PFSK-1 (cell line): ENCODE measurements around the gene SHANK2.

Experiments used
- FOXP2 ChIP-seq: optimal IDR thresholded peaks from 2 replicates; pipeline ENCODE3; 2011; ENCODE audit warnings: borderline replicate concordance, control low read depth, inconsistent platforms; ENCODE audit not compliant: insufficient read depth; ENCODE audit errors: extremely low read length, extremely low read depth
- POLR2AphosphoS5 ChIP-seq: IDR thresholded peaks from 2 replicates; pipeline ENCODE4 v1.6.1; 2012; ENCODE audit warnings: low read depth, mild to moderate bottlenecking, control low read depth, low read length, moderate library complexity
- SIN3A ChIP-seq: IDR thresholded peaks from 2 replicates; pipeline ENCODE4 v1.6.1; 2012; ENCODE audit warnings: mild to moderate bottlenecking, low read length, moderate library complexity, borderline replicate concordance; ENCODE audit not compliant: insufficient read depth
- TAF1 ChIP-seq: IDR thresholded peaks from 2 replicates; pipeline ENCODE4 v1.6.1; 2012; ENCODE audit warnings: low read length, control low read depth, borderline replicate concordance; ENCODE audit not compliant: insufficient read depth
- TF ChIP-seq, protein P1 (sequence below), 2 experiments: IDR thresholded peaks; 2 replicates each; pipeline versions ENCODE4 v1.6.1 to v1.8.0; 2011 to 2012; ENCODE audit warnings: low read depth in 2 of 2, low read length in 2 of 2, control low read depth in 1 of 2, inconsistent platforms in 1 of 2, mild to moderate bottlenecking in 1 of 2, moderate library complexity in 1 of 2; ENCODE audit not compliant: insufficient read depth in 1 of 2

SHANK2 gene

DNA sequence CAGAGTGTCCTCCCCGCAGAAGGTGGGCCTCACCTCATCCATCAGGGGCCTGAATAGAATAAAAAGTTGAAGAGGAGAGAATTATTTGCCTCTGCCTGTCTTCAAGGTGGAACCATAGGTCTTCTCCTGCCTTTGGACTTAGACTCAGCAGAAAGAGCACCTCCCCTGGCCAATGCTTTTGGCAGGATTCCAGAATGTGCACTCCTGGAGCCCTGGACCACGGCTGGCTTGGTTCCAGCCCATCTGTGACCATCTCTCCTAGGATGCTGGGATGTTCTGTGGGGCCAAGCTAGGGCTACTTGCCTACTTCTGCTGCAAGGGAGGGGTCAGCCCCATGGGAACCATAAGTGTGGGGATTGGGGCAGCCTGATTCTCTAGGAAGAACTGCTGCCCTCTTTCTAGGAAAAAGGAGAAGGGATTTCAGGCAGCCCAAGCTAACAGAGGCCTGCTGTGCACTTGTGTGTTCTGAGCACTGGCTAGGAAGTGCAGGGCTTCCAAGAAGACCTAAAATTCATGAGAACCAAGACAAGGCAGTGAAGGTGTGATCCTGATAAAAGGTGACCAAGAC is 32.2 kb upstream of the SHANK2 start:
- TF ChIP-seq TAF1 = no peak
- TF ChIP-seq, protein P1, sequence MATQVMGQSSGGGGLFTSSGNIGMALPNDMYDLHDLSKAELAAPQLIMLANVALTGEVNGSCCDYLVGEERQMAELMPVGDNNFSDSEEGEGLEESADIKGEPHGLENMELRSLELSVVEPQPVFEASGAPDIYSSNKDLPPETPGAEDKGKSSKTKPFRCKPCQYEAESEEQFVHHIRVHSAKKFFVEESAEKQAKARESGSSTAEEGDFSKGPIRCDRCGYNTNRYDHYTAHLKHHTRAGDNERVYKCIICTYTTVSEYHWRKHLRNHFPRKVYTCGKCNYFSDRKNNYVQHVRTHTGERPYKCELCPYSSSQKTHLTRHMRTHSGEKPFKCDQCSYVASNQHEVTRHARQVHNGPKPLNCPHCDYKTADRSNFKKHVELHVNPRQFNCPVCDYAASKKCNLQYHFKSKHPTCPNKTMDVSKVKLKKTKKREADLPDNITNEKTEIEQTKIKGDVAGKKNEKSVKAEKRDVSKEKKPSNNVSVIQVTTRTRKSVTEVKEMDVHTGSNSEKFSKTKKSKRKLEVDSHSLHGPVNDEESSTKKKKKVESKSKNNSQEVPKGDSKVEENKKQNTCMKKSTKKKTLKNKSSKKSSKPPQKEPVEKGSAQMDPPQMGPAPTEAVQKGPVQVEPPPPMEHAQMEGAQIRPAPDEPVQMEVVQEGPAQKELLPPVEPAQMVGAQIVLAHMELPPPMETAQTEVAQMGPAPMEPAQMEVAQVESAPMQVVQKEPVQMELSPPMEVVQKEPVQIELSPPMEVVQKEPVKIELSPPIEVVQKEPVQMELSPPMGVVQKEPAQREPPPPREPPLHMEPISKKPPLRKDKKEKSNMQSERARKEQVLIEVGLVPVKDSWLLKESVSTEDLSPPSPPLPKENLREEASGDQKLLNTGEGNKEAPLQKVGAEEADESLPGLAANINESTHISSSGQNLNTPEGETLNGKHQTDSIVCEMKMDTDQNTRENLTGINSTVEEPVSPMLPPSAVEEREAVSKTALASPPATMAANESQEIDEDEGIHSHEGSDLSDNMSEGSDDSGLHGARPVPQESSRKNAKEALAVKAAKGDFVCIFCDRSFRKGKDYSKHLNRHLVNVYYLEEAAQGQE (IDR thresholded peaks at IDR 0.05; ENCODE audit: insufficient read depth in 1 of 2, low read depth in 2 of 2, low read length in 2 of 2) = no peak
- TF ChIP-seq POLR2AphosphoS5 = no peak
- no peak for TF ChIP-seq SIN3A
- TF ChIP-seq FOXP2 = no peak

DNA sequence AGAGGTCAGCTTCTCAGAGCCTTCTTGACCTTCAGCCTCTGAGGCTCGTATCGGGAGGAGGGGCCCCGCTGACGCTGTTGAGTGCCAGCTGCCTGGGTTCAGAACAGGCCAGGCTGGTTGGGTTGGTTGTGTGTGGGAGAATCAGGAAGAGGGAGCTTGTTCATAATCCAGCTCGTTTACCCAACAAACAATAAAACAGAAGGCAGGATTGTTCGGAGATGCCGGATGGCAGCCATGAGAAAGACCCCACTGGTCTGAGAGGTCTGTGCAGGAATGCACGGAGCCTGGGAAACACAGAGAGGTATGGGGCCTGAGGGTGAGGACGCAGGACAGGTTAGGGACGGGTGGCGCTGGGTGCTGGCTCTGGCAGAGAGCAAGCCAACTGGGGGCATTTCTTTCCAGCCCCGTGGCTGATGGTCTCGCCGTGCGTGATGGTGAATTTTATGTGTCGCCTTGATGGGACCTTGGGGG is 31.6 kb upstream of the SHANK2 start:
- no peak for TF ChIP-seq FOXP2
- TF ChIP-seq, protein P1 (IDR thresholded peaks at IDR 0.05; ENCODE audit: insufficient read depth in 1 of 2, low read depth in 2 of 2, low read length in 2 of 2) = no peak
- TF ChIP-seq SIN3A = no peak
- TF ChIP-seq POLR2AphosphoS5 = no peak
- TF ChIP-seq TAF1 = no peak

DNA sequence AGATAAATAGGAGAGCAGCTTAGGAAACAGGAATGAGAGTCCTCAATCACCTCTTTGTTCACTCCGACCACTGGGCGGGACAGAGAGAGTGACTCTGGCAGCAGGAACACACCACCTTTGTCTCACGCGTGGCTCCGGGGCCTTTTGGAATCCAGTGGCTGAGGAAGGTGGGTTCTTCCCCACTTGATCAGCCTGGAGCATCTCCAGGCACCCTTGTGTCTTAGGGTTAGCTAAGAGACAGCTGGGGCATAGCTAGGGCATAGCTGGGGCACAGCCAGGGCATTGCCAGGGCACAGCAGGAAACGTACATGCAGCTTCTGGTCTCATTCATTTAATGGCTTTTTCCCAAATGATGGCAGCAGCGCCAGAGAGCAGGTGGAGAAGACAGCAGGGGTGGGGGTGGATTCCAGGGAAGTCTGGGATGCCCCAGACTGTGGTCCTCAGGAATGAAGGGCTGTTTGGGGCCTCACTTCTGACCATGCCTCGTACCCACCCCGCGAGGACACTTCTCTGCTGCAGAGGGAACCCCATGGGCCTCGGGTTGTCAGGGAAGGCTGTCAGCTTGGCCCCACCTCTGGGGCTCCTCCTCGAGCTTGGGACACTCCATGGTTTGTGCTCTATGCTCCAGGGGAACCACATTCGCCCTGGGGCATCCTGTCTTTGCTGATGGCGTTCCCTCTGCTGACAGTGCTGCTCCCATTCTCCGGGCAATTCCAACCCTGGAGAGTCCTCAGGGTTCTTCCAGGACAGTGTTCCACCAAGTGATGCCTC is 30.4 kb upstream of the SHANK2 start:
- TF ChIP-seq, protein P1 (IDR thresholded peaks at IDR 0.05; ENCODE audit: insufficient read depth in 1 of 2, low read depth in 2 of 2, low read length in 2 of 2) = no peak
- TF ChIP-seq TAF1 (no peak), POLR2AphosphoS5 (no peak), FOXP2 (no peak), SIN3A (no peak)

DNA sequence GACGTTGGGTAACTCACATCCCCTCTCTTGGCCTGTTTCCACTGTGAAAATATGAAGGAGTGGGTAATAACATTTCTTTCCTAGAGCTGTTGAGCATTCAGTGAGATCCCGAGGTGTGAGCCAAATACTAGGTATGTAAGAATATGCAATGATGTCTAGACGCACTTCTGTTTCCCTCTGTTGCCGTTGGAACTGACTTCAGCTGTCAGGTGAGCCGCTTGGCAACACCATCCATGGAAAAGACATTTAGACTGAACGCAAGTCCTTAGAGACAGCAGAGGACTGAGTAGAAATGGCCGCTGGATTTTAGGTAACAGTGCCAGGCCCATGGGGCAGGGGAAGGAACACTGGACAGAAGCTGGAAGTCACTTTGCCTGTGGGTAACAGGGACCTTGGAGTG is 29.5 kb upstream of the SHANK2 start:
- TF ChIP-seq POLR2AphosphoS5 (no peak), TAF1 (no peak), FOXP2 (no peak), SIN3A (no peak)
- TF ChIP-seq, protein P1 (IDR thresholded peaks at IDR 0.05; ENCODE audit: insufficient read depth in 1 of 2, low read depth in 2 of 2, low read length in 2 of 2) = no peak
